Activated CD8-positive, alpha-beta memory T cell treated with anti-CD3 and anti-CD28 coated beads, Interleukin-2, amount 50 U/mL, for 1 hour (primary cell): ENCODE data around the gene DENND11.
"Not testable (repeated sequence)": the region's sequence is repeated elsewhere in the genome, so short reads cannot be mapped to it uniquely, and the experiment has no call there.

Experiments used
- DNase-seq: peaks from one replicate; pipeline ENCODE4 v3.0.0-alpha.2; 2020; ENCODE audit errors: extremely low read depth

The DENND11 gene

DNA sequence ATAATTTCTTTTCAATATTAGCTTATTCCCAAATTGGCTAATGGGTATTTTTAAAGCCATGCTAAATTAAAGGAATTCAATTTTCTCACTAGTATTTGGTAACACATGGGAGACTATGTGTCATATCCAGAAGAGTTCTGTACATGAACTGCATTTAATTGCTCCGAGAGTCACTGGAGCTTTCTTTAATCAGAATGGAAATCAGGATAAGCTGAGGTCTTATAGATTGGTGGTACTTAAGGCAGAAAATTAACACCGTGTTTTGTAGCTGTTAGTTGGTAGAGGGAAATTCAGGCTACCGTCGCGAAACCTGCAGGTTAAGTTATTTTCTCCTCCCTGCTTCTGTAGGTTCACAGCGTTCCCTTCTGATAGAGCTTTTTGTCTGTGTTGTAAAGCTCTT lies 6.4 kb upstream of the DENND11 start, which contains the start of gene WEE2:
Gene WEE2 (plus strand): TSS at position 3 of the 400 bp plus-strand sequence. CDS start 406 bp downstream, outside the sequence.
- no peak for DNase-seq

DNA sequence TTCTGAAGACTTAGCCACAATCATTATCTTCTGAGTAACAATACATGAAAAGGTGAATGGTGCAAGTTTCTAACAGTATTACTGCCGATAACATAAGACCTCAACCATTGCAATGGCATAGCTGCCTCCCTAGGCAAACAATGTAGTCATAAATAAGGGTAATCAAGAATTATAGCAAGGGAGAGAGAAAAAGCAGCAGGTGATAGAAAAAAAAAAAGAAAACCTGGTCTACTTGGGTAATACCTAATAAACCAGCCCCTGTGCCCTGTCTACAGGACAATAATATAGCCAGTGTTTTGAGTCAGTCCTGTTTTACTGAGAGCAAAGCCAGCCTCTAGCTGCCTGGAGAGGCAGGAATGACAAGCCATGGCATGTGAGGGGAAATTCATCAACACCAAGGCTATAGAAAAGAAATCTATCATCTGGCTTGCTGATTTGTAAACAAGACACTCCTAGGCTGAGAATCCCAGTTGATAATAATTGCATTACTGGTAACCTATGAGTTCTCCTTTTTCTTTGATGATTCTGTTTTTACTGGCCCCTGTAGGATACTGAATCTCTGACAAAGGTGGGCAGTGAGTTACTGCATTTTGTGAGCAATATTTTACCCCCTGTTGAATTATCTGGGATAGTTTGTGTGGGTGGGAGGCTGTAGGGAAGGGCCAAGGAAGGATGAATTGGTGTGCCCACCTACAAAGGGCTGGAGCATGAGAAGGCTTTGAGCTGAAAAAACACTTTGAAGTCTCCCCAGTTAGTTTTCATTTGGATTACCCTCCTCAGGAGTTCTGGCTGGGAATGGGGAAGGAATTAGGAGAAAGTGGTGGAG lies 4.5 kb upstream of the DENND11 start:
- DNase-seq, result no peak

DNA sequence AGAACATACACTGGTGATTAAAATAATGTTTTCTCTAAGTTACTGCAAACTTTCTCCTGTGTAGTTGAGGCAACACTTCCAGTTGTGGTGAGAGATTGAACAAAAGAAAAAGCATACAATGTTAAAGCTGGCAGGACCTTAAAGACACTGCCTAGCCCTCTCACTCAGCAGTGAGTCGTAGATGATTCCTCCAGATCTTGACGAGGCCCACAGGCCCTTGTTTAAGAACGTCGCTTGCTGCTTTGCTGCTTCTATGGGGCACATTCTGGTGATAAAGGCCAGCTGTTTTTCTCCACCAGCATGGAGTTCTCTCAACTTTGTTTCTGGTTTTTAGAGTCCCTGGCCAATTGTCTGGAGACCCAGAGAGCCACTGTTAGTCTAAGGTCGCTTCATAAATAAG lies 2.8 kb upstream of the DENND11 start:
- DNase-seq, result no peak

DNA sequence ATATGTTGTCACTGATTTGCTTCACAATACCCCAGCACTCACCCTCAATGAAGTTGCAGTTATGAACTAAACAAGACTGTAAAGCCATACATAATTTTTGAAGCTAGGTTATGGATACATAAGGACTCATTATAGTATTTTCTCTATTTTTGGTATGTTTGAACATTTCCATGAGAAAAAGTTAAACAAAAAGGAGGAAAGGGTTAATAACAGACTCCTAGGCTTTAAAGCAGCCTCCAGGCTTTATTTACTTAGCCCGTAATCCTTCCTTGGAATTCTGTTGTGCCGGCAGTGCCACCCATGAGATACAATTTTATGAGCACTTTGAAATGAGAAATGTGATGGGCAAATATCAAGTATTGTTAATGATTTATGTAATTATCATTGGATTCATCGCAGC lies 2.1 kb upstream of the DENND11 start:
- DNase-seq, result no peak

DNA sequence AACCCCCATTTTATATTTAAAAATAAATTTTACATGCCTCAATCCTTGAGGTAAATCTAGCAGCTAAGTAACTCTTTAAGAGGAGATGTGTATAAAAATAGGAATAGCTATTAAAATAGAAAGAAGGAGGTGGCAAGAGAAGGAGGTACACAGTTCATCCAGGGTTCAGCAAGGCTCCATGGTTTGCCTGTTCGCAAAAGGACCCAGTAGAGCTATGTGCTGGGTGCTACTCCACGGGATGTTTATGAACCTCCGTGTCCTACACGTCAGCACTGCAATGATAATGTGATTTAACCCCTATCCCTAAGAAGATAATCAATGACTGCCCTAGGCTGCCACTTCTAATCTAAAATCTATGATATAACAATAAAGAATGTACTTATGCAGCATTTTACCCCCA lies 926 bp upstream of the DENND11 start:
- no peak for DNase-seq

DNA sequence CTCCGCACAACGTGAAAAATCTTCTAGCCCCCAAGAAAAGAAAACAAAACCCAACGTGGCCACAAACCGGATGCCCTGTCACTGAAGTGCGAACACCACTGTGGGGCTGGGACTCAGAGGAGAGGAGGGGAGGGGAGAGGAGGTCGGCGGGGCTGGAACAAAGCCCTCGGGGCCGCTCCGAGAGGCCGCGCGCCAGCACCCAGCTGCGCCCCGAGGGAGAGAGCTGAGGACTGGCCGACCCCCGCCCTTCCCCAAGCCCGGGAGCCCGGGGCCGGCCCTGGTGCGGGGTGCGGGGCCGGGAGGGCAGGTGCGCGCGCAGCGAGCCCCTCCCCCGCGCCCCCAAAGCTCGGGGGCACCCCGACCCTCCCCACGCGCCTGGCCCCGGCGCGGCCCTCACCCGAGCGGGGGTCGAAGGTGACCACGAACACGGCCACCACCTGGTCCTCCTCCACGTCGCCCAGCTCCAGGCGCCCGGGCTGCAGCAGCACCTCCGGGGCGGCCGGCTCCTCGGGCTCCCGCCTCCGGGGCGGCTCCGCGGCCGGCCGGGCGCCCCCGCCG lies 398 bp downstream of the DENND11 start:
- DNase-seq, result peak; percentile 42

DNA sequence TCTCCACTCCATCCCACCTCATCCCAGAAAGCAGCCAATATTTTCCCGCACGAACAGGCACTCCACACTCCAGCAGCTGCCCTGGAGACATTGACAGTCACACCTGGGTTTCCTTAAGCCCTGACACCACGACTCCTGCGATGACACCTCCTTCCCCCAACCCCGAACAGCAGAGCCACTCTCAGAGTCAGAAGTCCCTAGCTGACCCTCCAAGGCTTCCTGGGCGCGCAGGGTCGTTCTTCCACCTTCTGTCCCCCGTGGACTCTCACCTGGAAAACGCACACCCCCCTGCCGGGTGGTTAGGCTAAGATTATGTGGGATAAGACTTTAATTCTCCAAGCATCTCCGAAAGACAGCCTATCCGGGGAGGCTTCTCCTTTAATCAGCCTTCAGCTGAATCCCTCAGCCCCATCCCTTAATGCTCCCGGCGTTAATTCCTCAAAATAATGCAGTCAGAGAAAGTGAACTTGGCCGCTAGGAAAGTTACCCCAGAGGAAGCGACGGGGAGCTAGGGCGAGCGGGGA lies 1.1 kb downstream of the DENND11 start:
- DNase-seq, result no peak

DNA sequence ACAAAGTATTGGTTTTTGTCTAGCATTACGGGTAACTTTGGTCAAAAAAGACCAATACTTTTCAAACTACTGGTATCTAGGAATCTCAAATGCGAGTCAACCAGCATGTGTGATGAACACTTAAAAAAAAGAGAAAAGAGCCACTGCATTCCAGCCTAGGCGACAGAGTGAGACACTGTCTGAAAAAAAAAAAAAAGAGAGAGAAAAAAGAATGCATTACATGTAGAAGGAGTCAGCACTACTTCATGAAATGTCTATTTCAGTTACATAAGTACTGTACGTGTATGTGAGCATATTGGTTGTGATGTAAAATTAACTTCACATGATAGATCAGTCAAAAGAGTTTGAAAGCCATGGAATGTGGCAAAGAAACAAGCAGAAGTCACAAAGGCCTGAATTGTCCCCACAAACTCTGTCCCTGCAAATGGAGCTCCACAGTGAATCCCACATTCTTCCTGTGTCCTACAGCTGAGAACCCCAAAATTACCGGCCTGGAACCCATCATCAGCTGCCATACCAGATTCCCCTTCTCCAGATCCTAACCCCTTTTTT lies 1.6 kb downstream of the DENND11 start:
- DNase-seq, result no peak

DNA sequence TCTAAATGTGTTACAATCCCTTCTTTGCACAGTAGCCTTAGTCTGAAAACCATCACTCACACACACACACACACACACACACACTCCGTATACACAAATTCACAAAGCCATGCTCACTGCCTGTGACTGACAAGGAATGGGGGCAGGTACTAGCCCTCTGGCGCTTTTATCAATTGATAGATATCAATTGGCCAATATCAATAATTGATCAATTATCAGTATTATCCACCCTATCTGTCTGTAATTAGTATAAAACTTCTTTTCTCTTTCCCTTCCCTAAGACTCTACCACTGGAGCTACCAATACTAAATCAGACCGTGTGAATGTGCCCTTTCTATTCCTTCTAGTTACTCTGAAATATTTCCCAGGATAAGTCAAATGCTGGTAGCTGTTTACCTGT lies 2.1 kb downstream of the DENND11 start:
- DNase-seq, result no peak

DNA sequence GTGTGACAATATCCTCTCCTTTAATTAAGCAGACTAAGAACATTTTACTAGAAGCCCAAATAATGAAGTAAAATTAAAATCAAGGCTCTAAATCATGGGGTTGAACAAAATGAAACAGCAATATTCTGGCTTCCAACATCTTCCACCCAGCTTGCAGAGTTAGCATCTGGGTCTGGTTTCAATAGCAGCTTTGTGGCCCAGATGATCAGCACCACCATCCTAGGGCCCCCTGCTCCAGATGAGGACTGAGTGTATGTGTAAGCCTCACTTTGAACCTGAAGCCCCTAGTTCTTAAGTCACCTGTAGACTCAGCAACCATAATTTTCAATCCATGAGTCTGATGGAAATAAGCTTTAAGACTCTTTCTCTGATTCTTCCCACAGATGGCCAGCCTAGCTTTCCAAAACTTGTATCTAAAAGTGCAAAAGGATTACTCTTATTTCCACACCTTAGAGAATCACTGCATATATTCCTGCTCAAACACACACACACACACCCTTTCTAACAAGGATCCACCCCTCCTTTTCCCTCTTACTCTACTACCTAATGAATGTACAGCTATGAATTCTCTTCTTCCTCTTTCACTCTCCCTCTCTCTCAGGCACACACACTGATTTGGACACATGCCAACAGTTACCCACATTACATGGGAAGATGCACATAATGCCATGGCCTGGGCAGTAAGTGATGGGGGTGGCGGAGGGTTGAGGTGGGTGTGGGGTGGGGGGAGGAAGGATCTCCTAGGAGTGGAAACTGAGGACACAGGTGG lies 3.5 kb downstream of the DENND11 start:
- no peak for DNase-seq

DNA sequence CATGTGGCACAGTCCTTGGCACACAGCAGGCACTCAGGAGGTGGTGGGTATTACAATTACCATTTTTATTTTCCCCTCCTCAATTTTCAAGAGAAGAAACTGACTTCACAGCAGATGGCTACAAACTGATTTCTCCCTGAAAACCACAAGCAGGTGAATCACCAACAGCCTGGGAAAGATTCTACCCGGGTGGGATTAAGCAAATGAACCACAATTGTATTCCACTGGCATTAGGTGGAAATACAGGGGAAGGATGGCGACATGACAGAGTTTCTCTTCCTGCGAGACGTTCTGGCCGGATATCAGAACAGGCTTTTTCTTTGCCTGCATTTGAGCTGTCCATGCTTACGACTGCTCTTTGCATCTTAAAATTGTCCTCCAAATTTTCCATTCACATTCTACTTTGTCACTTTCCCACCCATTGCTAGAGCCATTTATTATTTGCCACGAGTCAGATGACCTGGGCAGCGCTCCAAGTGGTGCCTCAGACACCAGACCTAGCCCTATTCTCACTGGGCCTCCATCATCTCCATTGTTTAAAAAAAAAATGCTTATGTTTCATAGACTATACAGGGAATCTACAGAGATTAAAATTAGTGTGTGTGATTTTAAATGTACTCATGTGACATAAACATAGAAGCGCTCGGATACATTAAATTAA lies 4.6 kb downstream of the DENND11 start:
- no peak for DNase-seq

DNA sequence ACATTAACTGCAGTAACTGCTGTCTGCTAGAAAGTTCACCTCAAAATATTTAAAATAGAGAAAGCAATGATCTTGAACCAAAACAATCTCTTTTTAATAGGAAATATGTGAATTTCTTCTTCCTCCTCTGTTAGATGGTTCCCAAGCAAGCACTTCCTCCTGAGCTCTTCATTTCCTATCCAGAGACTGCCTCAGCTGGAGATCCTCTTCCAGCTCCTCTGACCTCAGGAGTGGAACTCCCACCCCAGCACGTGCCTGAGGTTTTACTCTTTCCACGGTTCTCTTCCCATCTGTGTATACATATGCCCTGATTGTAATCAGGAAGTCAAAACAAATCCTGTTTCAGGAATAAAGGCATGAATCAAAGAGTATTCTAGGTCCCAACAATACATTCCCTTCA lies 5.6 kb downstream of the DENND11 start:
- DNase-seq, result no peak

DNA sequence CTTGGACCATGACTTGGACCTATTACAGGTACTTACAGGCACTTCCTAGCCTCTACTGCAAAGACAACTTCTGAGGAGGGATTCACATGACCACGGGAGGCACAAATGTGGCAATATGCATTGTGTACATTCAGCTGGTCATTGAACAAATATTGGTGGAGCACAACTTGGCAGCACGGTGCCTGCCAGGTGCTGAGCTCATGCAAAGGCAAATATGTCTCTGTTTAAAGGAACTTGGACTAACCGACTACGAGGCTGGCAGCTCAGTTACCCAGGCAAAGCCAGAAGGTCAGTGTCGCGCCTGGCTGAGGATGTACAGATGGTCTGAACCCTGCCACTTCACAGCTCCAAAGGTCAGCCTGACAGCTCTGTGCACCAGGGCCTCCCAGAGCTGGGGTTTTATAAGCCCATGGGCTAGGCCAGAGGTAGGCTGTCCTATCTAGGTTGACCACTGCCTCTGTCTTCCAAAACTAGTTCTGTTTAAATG lies 6.1 kb downstream of the DENND11 start:
- DNase-seq, result no peak

DNA sequence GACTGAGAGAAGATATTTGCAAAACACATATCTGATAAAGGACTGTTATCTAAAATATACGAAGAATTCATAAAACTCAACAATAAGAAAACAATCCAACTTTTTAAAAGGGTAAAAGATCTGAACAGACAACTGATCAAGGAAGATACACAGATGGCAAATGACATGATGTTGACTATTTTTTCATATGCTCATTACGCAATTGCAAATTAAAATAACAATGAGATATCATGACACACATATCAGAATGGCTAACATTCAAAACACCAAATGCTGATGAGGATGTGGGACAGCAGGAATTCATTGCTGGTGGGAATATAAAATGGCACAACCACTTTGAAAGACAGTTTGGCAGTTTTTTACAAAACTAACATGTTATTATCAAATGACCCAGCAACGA lies 8.9 kb downstream of the DENND11 start:
- no peak for DNase-seq

DNA sequence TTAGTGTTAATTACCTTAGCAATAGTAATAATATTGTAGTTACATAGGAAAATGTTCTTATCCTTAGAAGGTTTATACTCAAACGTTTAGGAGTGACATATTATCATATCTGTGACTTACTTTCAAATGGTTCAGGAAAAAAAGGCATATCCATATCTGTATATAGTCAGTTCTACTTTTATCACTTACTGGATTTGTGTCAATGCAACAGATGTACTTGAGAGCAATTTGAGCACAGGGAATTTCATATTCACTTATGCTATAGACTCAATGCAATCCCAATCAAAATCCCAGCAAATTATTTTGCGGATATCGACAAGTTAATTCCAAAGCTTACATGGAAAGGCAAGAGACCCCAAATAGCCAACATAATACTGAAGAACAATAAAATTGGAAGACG lies 10.0 kb downstream of the DENND11 start:
- DNase-seq, result no peak

DNA sequence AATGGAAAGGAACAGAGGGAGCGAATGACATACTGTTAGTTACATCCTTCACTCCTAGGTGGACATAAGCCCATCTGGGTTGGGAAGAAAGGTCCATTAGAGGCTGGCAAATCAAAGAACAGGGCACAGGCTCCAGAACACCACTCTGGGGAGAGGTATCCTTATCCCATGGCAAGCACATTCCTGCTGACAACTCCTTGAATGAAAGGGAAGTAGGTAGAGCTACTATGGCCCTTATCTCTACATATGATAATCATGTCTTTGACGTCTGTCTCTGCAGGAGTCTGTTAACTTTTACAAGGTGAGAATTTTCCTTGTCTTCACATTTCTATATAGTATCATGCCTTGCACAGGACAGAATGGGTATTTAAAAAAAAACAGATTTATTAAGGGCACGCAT lies 10.4 kb downstream of the DENND11 start:
- no peak for DNase-seq

DNA sequence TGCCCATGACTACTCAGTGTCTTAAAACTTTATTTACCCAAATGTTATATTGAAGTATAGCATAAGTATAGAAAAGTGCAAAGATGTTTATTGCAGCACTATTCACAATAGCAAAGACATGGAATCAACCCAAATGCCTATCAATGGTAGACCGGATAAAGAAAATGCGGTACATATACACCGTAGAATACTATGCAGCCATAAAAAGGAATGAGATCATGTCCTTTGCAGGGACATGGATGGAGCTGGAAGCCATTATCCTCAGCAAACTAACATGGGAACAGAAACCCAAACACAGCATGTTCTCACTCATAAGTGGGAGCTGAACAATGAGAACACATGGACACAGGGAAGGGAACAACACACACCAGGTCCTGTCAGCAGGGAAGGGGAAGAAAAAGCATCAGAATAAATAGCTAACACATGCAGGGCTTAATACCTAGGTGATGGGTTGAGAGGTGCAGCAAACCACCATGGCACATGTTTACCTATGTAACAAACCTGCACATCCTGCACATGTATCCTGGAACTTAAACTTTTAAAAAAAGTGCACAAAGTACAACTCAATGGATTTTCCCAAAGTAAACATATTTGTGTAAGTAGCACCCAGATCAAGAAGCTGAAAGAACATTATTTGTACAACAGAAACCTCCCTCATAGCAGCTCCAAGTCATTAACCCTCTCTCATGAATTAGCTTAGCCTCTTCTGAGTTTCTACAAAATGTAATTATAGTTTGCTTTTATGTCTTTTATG lies 12.7 kb downstream of the DENND11 start:
- DNase-seq, result not testable (repeated sequence)

DNA sequence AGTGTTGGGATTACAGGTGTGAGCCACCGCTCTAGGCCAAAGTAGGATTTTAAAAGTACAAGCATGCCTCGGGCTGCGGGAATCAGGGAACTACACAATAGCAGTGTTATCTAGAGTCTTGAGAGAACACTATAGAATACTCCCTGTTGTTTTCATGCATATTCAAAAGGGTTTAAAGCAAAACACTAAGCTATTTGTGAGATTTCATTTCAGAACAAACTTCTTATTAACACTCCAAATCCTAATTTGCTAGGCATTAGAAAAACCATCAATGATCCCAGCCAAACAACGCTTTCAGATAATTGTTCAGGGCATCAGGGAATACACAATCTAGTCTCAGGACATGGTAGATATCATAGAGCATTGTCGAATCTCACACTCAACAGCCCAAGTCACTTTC lies 13.9 kb downstream of the DENND11 start:
- no peak for DNase-seq

DNA sequence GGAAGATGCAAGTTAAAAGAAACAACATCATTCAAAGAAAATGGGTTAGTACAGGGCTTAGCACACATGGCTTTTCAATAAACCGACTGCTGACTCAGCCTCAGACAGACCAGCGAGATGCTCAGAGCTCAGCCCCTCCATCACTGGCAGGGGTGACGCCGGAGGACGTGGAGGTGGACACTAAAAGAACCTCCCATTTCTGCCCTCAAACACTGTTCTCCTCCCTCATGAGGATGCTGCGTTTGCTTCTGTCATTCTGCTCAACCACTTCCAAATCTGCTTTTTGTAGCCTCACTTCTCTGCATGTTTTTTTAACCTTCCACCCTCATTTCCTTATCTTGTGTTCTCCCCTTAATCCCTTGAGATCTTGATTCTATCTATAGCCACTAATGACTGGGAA lies 15.3 kb downstream of the DENND11 start:
- no peak for DNase-seq

DNA sequence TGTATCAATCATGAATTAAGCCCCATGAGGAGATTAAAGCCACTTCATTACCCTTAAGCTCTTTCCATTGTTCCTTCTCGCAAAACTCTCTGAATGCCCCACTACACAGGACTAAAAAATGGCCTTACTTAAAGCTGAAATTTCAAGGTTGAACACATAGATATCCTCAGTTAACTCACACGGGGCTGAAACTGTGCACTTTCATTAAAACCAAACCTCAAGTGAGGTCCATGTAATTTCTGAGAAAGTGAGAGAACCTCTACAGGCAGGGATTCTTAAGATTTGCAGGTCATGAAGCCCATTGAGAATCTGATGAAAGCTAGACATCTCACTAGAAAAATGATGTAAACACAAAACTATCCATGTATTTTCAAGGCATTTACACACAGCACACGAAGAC lies 15.9 kb downstream of the DENND11 start:
- DNase-seq, result no peak
